ENCODE data around the gene DVL3.

The DVL3 gene

DNA sequence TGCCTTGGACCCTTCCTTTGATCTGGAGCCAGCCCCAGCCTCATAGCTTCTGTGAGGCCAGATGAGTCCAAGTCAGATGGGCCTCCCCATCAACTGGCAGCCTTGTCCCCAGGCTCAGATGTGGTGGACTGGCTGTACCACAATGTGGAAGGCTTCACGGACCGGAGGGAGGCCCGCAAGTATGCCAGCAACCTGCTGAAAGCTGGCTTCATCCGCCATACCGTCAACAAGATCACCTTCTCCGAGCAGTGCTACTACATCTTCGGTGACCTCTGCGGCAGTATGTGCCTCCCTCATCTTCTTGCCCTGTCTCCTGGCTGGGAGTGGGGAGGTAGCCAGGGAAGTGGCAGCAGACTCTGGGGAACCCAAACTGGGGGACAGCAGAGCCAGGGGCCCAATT is 12.6 kb downstream of the DVL3 start:
- Histone ChIP-seq H3K4me3 (ENCODE audit: low read length) (no peak overlapping the region), H3K36me3 (ENCODE audit: control insufficient read depth, insufficient read depth, low read length) (peaks cover 57% of the 10 kb centered on the region), H3K9me3 (ENCODE audit: control insufficient read depth, insufficient read depth, low read length) (no peaks in the 10 kb centered on the region), H3K27me3 (ENCODE audit: control insufficient read depth, insufficient read depth, low read length) (no peaks in the 10 kb centered on the region), H3K27ac (ENCODE audit: low read length) (no peak overlapping the region), H3K4me1 (ENCODE audit: control insufficient read depth, insufficient read depth, low read length) (no peaks in the 10 kb centered on the region)
- WGBS (ENCODE audit: insufficient coverage, insufficient read length) = no CpG with 5 or more reads among the region's 8 CpGs
- no peak for DNase-seq (ENCODE audit: low read depth, low spot score)

DNA sequence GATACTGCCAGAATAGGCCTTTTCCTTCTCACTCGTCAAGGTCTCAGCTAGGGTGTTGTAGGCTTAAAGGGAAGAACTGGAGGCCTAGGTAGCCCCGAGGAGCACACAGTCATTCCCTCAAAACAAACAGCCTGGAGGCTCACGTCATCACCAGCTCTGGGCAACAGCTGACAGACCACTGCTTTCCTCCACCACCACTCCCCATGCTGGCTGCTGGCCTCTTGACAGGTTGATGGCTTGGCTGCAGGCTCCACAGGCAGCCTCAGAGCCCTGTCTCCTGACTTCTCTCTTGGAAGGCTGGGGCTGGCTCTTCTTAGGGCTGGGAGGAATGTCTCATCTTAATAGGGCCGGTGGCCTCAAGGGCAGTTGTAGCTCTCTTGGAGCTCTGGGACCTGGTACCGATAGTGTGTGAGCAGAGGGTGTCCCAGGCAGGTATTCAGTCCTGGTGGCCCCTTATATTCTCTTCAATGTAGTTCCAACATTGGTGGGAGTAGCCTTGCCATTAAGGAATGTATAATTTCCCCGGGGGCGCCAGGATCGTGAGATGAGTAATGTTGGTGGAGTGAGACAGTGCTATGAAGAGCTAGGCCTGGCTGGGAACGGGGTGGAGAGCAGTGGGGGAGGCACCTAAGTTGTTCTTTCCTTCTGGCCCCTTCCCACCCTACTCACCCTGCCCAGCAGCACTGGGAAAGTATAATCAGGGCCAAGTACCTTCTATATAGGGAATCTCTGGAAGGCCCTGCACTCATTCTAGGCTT is 13.4 kb downstream of the DVL3 start:
- no peaks in the 10 kb centered on the region for H3K9me3 ChIP-seq (ENCODE audit: control insufficient read depth, insufficient read depth, low read length)
- WGBS (ENCODE audit: insufficient coverage, insufficient read length) = no CpG with 5 or more reads among the region's 9 CpGs
- H3K4me3 ChIP-seq (ENCODE audit: low read length) = no peak overlapping the region
- peaks cover 57% of the 10 kb centered on the region for H3K36me3 ChIP-seq (ENCODE audit: control insufficient read depth, insufficient read depth, low read length)
- no peaks in the 10 kb centered on the region for H3K27me3 ChIP-seq (ENCODE audit: control insufficient read depth, insufficient read depth, low read length)
- no peak overlapping the region for H3K27ac ChIP-seq (ENCODE audit: low read length)
- no peaks in the 10 kb centered on the region for H3K4me1 ChIP-seq (ENCODE audit: control insufficient read depth, insufficient read depth, low read length)
- no peak for DNase-seq (ENCODE audit: low read depth, low spot score)

- WGBS (ENCODE audit: insufficient coverage, insufficient read length) = no CpG with 5 or more reads among the region's 66 CpGs
- no peaks in the 10 kb centered on the region for H3K27me3 ChIP-seq (ENCODE audit: control insufficient read depth, insufficient read depth, low read length)
- H3K27ac ChIP-seq (ENCODE audit: low read length) = no peak overlapping the region
- DNase-seq (ENCODE audit: low read depth, low spot score) = no peak
- no peak overlapping the region for H3K4me3 ChIP-seq (ENCODE audit: low read length)
- peaks cover 42% of the 10 kb centered on the region for H3K36me3 ChIP-seq (ENCODE audit: control insufficient read depth, insufficient read depth, low read length)
- H3K9me3 ChIP-seq (ENCODE audit: control insufficient read depth, insufficient read depth, low read length) = no peaks in the 10 kb centered on the region
- H3K4me1 ChIP-seq (ENCODE audit: control insufficient read depth, insufficient read depth, low read length) = no peaks in the 10 kb centered on the region
Observed at GRCh38 chr3:184169896-184170875, 15.0 kb downstream of the DVL3 start.

DNA sequence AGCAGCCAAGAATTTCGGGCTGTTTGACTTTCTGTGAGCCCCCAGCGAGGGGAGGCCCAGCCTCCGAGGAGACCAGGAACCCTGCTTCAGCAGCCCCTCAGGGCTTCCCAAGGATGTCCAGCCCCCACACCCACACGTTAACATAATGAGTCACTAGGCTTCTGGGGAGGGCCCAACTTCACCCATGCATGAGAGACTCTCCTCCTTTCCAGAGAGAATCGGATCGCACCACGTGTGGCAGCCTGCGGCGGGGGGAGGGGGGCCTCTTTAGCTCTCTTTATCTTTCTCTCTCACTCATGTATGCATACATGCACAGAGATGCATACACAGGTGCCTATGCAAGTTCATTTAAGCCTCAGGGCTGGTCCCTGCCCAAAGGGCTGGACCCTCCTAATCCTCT is 16.4 kb downstream of the DVL3 start:
- DNase-seq (ENCODE audit: low read depth, low spot score) = no peak
- Histone ChIP-seq H3K4me1 (ENCODE audit: control insufficient read depth, insufficient read depth, low read length) (no peaks in the 10 kb centered on the region), H3K27me3 (ENCODE audit: control insufficient read depth, insufficient read depth, low read length) (no peaks in the 10 kb centered on the region), H3K27ac (ENCODE audit: low read length) (no peak overlapping the region), H3K9me3 (ENCODE audit: control insufficient read depth, insufficient read depth, low read length) (no peaks in the 10 kb centered on the region), H3K36me3 (ENCODE audit: control insufficient read depth, insufficient read depth, low read length) (peaks cover 31% of the 10 kb centered on the region), H3K4me3 (ENCODE audit: low read length) (no peak overlapping the region)
- WGBS (ENCODE audit: insufficient coverage, insufficient read length) = no CpG with 5 or more reads among the region's 9 CpGs

GRCh38 chr3:184172681-184173373 is 17.6 kb downstream of the DVL3 start:
- Histone ChIP-seq H3K9me3 (ENCODE audit: control insufficient read depth, insufficient read depth, low read length) (no peaks in the 10 kb centered on the region), H3K27me3 (ENCODE audit: control insufficient read depth, insufficient read depth, low read length) (no peaks in the 10 kb centered on the region), H3K4me3 (ENCODE audit: low read length) (no peak overlapping the region), H3K27ac (ENCODE audit: low read length) (no peak overlapping the region), H3K36me3 (ENCODE audit: control insufficient read depth, insufficient read depth, low read length) (peaks cover 27% of the 10 kb centered on the region), H3K4me1 (ENCODE audit: control insufficient read depth, insufficient read depth, low read length) (peaks cover 1% of the 10 kb centered on the region; the same call in 1 of the 2 replicates)
- no peak for DNase-seq (ENCODE audit: low read depth, low spot score)
- no CpG with 5 or more reads among the region's 5 CpGs for WGBS (ENCODE audit: insufficient coverage, insufficient read length)

- Histone ChIP-seq H3K9me3 (ENCODE audit: control insufficient read depth, insufficient read depth, low read length) (no peaks in the 10 kb centered on the region), H3K4me3 (ENCODE audit: low read length) (no peak overlapping the region), H3K27me3 (ENCODE audit: control insufficient read depth, insufficient read depth, low read length) (no peaks in the 10 kb centered on the region), H3K27ac (ENCODE audit: low read length) (no peak overlapping the region), H3K36me3 (ENCODE audit: control insufficient read depth, insufficient read depth, low read length) (peaks cover 26% of the 10 kb centered on the region), H3K4me1 (ENCODE audit: control insufficient read depth, insufficient read depth, low read length) (peaks cover 1% of the 10 kb centered on the region; the same call in 1 of the 2 replicates)
- no peak for DNase-seq (ENCODE audit: low read depth, low spot score)
- WGBS (ENCODE audit: insufficient coverage, insufficient read length) = no CpG with 5 or more reads among the region's 2 CpGs
Observed at GRCh38 chr3:184173374-184173722, 18.2 kb downstream of the DVL3 start.

DNA sequence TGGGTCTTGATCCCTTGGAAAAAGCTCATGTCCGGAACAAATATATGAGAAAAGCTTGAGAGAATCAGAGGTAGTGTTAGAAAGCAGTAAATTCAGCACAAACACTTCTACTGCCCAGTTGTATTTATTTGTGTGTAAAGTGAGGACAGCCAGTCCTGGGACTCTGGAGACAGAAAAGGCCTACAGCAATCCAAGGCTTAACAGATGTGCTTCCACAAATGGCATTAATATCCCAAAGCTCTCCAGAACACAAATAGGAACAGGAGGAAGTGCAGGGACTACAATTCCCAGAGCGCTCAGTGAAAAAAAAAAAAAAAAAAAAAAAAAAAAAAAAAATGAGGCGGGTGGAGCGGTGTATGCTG is 19.1 kb downstream of the DVL3 start:
- no peak overlapping the region for H3K4me3 ChIP-seq (ENCODE audit: low read length)
- H3K9me3 ChIP-seq (ENCODE audit: control insufficient read depth, insufficient read depth, low read length) = no peaks in the 10 kb centered on the region
- DNase-seq (ENCODE audit: low read depth, low spot score) = no peak
- peaks cover 1% of the 10 kb centered on the region; the same call in 1 of the 2 replicates for H3K4me1 ChIP-seq (ENCODE audit: control insufficient read depth, insufficient read depth, low read length)
- H3K36me3 ChIP-seq (ENCODE audit: control insufficient read depth, insufficient read depth, low read length) = peaks cover 28% of the 10 kb centered on the region
- no CpG with 5 or more reads among the region's 4 CpGs for WGBS (ENCODE audit: insufficient coverage, insufficient read length)
- H3K27me3 ChIP-seq (ENCODE audit: control insufficient read depth, insufficient read depth, low read length) = no peaks in the 10 kb centered on the region
- no peak overlapping the region for H3K27ac ChIP-seq (ENCODE audit: low read length)

- no CpG with 5 or more reads among the region's 73 CpGs for WGBS (ENCODE audit: insufficient coverage, insufficient read length)
- H3K9me3 ChIP-seq (ENCODE audit: control insufficient read depth, insufficient read depth, low read length) = no peaks in the 10 kb centered on the region
- H3K36me3 ChIP-seq (ENCODE audit: control insufficient read depth, insufficient read depth, low read length) = peaks cover 27% of the 10 kb centered on the region
- H3K27me3 ChIP-seq (ENCODE audit: control insufficient read depth, insufficient read depth, low read length) = no peaks in the 10 kb centered on the region
- no peak within 1 kb of the TSS for H3K27ac ChIP-seq (ENCODE audit: low read length)
- DNase-seq (ENCODE audit: low read depth, low spot score) = peak; percentile 94
- peaks cover 1% of the 10 kb centered on the region; the same call in 1 of the 2 replicates for H3K4me1 ChIP-seq (ENCODE audit: control insufficient read depth, insufficient read depth, low read length)
- H3K4me3 ChIP-seq (ENCODE audit: low read length) = peak within 1 kb of the TSS; percentile 86
Observed at GRCh38 chr3:184174646-184175492, 19.7 kb downstream of the DVL3 start, which contains the start of gene AP2M1. Gene AP2M1 (plus strand): TSS chr3:184174855. CDS start chr3:184176994, 2,139 bp downstream.

- no peaks in the 10 kb centered on the region for H3K27me3 ChIP-seq (ENCODE audit: control insufficient read depth, insufficient read depth, low read length)
- no peak overlapping the region for H3K27ac ChIP-seq (ENCODE audit: low read length)
- no peaks in the 10 kb centered on the region for H3K9me3 ChIP-seq (ENCODE audit: control insufficient read depth, insufficient read depth, low read length)
- peaks cover 27% of the 10 kb centered on the region for H3K36me3 ChIP-seq (ENCODE audit: control insufficient read depth, insufficient read depth, low read length)
- peaks cover 1% of the 10 kb centered on the region; the same call in 1 of the 2 replicates for H3K4me1 ChIP-seq (ENCODE audit: control insufficient read depth, insufficient read depth, low read length)
- WGBS (ENCODE audit: insufficient coverage, insufficient read length) = no CpG with 5 or more reads among the region's 8 CpGs
- DNase-seq (ENCODE audit: low read depth, low spot score) = no peak
- H3K4me3 ChIP-seq (ENCODE audit: low read length) = peak overlapping the region; percentile 86
Observed at GRCh38 chr3:184175506-184175905, 20.3 kb downstream of the DVL3 start.
